Activated CD8-positive, alpha-beta memory T cell treated with anti-CD3 and anti-CD28 coated beads, Interleukin-2, amount 50 U/mL, for 1 hour (primary cell): ENCODE data around the gene FMNL2.

Source experiments
- DNase-seq: peaks from one replicate; pipeline ENCODE4 v3.0.0-alpha.2; 2020; ENCODE audit errors: extremely low read depth

The FMNL2 gene

GRCh38 chr2:152402780-152403759, 68.1 kb downstream of the FMNL2 start:
- no peak for DNase-seq

DNA sequence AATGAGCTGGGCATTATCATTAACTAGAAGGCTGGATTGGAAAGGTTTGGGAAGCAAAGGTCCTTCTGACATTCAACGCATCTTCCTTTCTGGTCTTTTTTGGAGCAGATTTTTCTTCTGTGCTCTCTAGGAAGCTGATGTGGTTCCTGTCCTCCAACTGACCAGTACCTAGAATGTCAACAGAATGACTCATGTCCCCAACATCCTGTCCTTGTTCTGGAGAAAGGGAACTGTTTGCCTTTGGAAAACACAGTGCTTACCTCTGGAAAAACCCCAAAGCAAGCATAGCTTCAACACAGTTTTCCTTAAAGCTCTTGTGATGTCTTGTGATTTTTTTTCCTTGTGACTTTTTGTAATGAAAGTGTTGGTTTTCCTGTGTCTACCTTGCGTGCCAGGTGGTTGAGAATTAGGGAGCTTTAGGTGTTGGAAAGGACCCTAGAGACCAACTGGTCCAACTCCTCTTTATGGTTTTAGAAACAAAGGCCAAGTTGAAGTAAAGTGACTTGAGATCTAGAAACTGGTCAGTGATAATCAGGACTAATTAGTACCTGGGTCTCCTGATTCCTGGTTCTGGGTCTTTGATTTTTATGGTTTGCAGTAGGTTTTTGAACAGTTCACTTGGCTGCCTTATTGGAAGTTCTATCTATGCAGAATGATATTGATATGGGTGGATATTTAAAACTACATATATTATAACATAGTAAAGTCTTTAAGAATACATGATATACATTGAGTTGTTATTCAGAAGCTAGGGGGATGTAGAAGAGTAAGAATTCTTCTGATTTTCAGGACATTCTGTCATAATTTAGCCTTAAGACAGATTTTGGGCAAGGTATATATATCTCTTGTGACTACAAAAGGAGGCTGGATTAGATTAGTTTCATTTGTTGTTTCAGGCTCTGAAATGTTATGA, 70.5 kb downstream of the FMNL2 start:
- no peak for DNase-seq

- no peak for DNase-seq
Measured at GRCh38 chr2:152406119-152406835, 71.3 kb downstream of the FMNL2 start.

GRCh38 chr2:152406836-152407161, 71.8 kb downstream of the FMNL2 start:
- no peak for DNase-seq

DNA sequence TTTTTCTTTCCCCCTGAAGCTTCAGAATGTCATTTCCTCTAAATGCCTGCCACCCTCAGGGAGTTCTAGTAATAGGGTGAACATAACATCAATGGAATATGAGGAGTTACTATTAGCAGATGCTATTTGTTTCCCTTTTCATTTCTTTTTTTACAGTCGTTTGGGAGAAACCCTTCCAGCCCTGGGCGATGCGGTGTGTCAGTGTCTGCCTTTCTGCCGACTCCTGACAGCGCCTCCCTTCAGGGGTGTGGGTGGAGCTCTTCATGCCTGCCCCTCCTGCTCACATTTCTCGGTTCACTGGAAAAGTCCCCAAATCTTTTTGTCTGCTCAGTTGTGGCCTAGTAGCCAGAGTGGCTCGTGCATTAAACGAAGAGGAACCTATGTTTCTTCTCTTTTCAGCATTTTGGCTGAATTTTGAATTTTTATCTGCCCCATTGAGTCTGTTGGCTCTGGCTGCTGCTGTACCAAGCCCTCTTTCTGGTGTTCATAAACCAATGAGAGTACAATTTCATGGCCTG, 72.3 kb downstream of the FMNL2 start:
- no peak for DNase-seq

DNA sequence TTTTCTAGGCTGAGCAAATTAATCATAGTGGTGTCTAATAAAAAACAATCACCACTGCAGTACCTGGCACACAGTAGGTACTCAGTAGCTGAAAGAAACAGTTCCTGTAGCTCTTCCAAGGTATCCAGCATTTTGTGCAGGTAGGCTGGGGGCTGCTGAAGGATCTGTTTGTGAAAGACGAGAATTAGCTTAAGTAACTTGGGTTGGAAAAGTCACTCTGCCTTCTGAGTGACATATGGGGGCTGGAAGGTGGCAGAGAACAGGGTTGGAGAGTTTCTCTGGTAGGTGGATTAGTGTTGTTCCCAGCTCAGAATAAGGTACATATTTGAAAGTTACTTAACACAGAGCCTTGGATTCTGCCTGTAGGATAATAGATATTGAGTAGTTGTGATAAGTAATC, 72.8 kb downstream of the FMNL2 start:
- no peak for DNase-seq

GRCh38 chr2:152408254-152408653, 73.3 kb downstream of the FMNL2 start:
- no peak for DNase-seq

DNA sequence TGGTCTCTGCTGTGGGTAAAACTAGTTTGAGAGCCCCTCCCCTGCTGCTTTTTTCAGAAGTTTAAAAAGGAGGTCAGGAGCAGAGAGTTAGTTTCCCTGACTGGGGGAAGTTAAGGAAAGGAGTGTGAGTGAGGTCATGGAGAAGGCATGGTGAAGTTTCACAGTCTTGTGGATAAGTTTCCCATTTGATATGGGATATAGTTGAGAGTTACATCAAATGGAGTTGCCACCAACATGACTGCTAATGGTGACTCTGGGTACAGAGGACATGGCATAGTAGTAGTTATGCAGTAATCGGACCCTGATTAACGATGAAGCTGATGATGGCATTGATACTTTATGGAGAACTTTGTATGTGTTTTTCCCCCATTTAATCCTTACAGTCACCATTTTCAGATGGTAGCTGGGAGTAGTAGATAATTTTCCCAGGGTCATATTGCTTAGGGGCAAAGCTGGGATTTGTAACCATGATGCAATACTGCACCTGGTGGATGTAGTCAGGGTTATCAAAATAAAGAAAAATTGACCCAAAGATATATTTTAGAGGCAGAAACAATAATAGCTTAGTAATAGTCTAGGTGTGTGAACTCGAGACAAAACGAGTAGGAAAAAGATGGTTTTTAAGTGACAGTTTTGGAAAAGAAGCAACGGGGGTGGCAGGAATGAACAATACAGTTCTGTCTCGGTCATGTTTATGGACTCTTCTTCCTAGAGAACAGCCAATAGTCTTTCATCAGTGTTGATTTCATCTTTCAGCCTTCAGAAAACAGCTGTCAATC, 74.6 kb downstream of the FMNL2 start:
- DNase-seq = no peak

- no peak for DNase-seq
Measured at GRCh38 chr2:152410165-152410597, 75.2 kb downstream of the FMNL2 start.

GRCh38 chr2:152411154-152411553, 76.2 kb downstream of the FMNL2 start:
- DNase-seq = no peak

DNA sequence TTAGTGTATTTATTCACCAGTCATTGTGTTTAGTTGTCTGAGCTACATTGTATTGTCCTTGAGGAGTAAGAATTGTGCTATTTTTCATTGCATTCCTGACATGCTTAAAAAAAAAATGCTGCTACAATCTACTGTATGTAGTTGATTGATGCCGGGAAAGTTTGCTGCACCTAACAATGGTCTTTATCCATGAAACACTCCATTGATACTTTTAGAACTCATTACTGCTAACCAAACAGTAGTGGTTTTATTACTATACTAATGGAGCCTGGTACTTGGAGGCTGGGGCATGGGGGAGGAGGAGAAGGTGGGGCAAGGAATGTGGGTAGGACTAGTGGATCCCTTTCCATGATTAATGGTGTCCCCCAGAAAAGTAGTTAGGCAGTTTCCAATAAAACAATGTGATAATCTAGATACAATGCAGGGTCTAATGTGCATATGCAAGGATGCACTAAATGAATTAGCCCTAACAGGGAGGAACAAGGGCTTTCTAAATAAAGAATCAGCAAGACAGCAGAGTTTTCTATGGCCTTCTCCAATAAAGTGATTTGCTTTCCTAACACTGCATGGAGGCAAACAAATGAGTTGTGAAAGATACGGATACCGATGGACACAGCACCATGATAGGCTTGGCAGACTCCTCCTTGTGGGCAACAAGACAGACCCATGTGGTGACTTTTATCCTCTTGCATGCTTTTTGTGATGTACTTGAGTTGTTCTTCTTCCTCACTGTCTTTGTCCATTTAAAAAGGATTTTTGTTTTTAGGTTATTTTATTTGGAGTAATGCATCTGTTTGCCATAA, 78.5 kb downstream of the FMNL2 start:
- DNase-seq = no peak

GRCh38 chr2:152415231-152415642, 80.3 kb downstream of the FMNL2 start:
- DNase-seq = no peak

GRCh38 chr2:152415796-152416195, 80.8 kb downstream of the FMNL2 start:
- DNase-seq = no peak

- DNase-seq = no peak
Measured at GRCh38 chr2:152418688-152419087, 83.7 kb downstream of the FMNL2 start.

GRCh38 chr2:152419944-152420343, 85.0 kb downstream of the FMNL2 start:
- no peak for DNase-seq

- no peak for DNase-seq
Measured at GRCh38 chr2:152420363-152420762, 85.4 kb downstream of the FMNL2 start.

DNA sequence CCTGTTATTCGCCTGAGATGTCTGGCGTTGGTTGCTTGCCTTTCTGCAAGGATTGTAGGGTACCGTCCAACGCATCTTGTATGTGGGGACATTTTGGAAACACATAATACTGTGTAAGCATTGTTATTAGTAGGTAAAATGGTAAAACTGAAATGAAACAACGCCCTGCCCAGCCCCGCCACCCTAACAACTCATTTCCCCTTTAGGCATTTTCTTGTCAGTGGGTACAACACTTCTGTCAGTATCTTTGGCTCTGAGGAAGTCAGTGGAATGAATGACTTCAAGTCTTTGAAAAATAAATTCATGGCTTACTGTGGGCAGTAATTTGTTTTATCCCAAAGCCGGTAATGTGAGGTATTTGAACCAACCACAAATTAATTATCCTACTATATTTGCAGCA, 86.0 kb downstream of the FMNL2 start:
- DNase-seq = no peak

GRCh38 chr2:152421521-152422370, 86.8 kb downstream of the FMNL2 start:
- no peak for DNase-seq

DNA sequence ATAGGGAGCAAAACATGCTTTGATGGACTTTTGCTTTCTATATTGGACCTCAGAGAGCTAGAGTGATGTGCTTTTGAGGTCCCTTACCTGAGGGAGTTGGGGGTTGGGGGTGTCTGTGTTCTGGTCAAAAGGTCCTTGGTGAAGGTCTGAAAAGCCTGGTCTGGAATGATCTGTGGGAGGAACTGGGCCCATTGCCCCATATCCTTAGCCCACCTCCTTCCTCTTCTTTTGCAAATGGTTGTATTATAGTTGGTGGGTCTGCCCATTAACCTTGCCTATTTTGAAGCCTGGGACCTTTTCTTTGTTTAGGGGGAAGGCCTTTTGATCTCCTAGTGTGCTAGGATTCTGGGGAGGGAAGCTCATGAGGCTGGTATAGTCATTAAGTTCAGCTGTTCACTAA, 88.7 kb downstream of the FMNL2 start:
- no peak for DNase-seq
